Activated CD4-positive, alpha-beta T cell treated with anti-CD3 and anti-CD28 coated beads for 24 hours (primary cell): Measurements from ENCODE around the gene LRRC43.

Source experiments
- DNase-seq, 2 donors: peaks; one replicate each; pipeline ENCODE4 v3.0.0-alpha.2; 2020; ENCODE audit warnings: low read depth in 2 of 2

Gene LRRC43, protein sequence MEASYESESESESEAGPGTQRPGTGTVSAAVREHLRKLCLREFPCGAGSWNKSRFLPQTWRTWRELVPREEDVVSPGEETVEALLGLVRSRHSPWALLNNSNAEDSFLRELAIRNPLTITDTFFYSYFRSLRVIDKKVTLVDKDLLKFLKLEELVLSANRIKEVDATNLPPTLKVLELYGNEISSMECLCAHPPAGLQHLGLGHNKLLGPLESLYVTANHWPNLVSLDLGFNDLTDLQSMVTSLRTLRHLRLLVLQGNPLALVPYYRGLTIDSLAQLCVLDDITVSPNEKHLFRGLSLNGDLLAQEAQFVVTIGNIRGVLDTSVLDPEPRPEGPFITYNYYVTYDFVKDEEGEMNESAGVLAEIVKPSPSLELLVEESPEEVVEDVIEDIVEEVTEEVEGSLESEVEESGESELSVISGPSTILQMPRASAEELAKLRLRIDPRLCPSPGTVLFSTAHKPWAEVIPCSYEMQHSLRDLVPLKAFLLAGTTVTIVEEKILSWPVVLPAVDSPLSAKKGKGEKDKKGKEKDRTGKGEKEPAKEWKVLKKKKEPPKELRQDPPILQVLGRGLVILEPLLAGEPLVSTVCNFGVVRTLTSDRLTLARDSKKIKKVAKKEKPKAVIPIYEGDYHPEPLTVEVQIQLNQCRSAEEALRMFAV

DNA sequence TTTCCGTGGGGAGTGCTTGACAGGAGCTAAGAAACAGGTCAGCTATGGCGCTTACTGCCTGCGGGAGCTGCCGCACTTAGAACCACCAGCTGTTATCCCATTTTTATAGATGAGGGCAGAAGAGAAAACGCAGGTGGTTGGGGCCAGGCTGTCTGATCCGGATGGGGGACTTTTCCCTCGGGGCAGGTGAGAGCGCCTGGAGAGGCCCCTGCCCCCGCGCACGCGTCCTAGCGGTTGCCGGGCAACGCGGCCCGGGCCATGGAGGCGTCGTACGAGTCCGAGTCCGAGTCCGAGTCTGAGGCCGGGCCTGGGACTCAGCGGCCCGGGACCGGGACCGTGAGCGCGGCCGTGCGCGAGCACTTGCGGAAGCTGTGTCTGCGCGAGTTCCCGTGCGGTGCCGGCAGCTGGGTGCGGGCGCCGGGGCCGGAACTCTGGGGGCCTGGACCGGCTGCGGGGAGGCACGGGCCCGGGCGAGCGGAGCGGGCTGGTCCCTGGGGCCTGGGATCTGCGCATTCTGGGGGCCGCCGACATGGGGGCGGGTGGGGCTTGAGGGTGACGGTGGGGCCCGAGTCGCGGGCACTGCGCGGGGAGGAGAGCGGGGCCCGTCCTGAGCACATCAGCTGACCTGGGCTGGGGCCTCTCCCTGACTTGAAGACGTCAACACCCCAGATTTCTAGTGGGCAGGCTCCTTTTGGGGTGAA is at the start of gene LRRC43:
LRRC43 (plus strand) TSS at position 237 of the 701 bp plus-strand sequence; CDS start at position 259, 22 bp downstream.
- DNase-seq, result no peak

DNA sequence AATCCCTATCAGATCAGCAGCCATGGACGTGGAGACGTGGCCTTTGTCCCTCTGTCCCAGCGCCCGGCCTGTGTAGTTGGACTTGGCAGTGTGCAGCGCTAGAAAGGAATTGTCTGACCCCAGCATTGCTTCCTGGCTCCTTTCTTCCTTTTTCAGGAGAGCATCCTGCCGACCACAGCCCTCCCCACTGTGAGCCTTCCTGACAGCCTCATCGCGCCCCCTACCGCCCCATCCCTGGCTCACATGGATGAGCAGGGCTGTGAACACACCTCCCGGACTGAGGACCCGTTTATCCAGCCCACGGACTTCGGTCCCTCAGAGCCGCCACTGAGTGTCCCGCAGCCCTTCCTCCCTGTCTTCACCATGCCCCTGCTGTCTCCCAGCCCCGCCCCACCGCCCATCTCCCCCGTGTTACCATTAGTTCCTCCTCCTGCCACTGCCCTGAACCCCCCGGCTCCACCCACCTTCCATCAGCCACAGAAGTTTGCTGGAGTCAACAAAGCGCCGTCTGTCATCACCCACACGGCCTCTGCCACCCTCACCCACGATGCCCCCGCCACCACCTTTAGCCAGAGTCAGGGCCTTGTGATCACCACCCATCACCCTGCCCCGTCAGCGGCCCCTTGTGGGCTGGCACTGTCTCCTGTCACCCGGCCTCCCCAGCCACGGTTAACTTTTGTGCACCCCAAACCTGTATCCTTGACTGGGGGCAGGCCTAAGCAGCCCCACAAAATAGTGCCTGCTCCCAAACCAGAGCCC is 49.6 kb upstream of the LRRC43 start:
- DNase-seq, result no peak

DNA sequence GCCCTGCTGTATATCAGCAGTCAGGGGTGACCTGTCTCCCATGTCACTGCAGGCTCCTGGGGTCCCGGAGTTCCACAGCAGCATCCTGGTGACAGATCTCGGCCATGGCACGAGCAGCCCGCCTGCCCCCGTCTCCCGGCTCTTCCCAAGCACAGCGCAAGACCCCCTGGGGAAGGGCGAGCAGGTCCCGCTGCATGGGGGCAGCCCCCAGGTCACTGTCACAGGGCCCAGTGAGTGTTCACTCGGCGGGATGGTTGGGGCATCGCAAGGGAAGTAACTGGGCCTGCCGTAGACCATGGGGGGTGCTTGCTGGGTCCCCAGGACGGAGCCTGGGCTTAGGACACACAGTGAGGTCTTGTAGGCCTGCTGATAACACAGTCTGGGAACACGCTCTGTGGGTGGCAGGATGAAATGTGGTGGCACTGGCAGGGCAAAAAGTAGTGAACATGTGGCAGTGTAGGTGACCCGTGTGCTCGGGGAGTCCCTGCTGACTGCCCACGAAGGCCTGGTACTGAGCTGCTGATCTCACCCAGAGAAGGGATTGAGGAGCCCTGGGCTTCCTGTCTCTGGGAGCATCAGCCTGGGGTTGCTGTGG is 47.4 kb upstream of the LRRC43 start:
- no peak for DNase-seq

DNA sequence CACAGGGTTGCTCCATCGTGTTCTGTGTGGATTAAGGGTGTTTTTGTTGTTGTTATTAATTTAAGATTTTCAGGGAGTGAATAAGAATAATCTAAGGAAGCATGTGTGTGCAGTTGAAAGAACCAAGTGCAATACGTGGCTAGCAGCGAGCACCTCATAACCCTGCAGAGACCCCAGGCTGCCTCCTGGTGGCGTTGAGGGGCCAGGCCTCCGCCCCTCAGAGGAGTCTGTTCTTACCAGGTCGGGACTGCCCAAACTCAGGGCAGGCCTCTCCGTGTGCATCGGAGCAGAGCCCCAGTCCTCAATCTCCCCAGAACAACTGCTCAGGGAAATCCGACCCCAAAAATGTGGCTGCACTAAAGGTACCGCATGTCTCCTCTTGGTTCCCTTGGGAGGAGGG is 45.7 kb upstream of the LRRC43 start:
- DNase-seq, result no peak

GRCh38 chr12:122137681-122138080 is 45.2 kb upstream of the LRRC43 start:
- no peak for DNase-seq

DNA sequence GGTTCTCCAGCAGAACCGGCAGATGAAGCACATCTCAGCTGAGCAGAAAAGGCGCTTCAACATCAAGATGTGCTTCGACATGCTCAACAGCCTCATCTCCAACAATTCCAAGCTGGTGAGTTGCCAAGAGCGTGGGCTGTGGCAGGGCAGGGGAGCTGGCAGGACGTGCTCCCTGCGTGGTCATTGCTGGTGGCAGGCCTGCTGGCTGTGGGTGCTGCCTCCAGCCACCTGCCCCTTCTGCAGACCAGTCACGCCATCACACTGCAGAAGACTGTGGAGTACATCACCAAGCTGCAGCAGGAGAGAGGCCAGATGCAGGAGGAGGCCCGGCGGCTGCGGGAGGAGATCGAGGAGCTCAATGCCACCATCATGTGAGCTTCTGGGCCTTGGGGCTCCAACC is 44.7 kb upstream of the LRRC43 start:
- no peak for DNase-seq

GRCh38 chr12:122138616-122139015 is 44.3 kb upstream of the LRRC43 start:
- no peak for DNase-seq

- DNase-seq, result no peak
These were observed 43.7 kb upstream of the LRRC43 start for GRCh38 chr12:122139266-122139665.

GRCh38 chr12:122139941-122140340 is 43.0 kb upstream of the LRRC43 start:
- DNase-seq, result no peak

DNA sequence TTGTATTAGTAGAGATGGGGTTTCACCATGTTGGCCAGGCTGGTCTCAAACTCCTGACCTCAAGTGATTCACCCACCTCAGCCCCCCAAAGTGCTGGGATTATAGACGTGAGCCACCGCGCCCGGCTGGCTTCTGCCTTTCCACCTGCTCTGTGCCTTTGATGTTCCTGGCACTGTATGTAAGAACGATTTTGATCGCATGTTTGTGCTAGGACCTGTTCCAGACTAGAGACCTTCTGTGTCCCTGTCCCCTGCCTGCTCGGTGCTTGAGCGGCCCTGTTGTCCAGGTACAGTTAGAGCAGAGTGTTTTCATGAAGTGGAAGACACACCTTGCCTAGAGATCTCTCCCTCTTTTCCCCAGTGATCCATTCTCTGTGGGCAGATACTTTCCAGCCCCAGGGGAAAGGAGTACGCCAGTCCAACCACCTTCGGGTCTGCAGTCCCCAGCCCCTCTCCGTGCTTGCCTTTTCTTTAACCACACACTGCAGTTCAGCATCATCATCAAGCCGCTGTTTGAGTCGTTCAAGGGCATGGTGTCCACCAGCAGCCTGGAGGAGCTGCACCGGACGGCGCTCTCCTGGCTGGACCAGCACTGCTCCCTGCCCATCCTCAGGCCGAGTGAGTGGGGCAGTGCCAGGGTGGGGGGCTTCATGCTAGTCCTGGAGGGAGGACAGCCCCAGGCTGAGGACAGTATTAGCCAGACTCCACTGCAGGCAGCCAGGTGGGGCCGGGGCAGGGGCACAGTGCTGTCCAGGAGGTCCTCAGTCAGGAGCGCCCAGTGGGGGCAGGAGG is 42.3 kb upstream of the LRRC43 start:
- DNase-seq, result no peak

DNA sequence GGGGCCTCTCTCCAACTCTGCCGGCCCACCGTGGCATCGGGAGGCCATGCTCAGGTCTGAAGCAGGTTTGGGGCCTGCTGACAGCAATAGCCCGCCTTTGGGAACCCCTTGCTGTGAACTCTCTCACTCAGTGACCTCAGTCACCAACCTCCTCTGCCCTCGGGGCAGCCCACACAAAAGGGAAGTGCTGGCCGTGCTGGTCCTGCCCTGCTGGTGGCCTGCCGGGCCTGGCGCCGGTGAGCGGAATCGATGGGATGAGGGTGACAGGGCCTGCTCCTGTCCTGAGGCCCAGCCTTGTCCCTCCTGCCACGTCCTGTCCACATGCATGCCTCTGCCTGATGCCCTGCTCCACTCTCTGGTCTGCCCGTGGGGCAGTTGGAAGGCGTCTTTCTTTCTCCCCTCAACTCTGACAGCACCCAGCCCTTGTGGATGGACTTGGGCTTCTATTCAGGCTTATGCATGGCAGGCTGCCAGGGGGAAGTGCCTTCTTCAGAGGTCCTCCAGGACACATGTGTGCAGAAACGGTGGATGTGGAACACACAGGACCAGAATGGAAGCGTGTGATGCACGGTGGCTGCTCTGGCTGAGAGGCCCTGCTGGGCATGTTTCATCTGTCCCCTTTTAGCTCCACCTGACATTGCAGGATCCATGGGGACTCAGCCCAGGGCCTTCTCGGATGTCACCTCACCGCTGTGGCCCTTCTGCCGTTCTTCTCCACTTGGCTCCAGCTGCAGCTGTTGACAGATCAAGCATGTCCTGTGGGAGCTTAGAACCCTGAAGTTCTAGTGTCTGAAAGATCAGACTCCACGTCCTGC is 40.8 kb upstream of the LRRC43 start:
- DNase-seq, result no peak

- DNase-seq, result no peak
These were observed 40.1 kb upstream of the LRRC43 start for GRCh38 chr12:122142857-122143256.

DNA sequence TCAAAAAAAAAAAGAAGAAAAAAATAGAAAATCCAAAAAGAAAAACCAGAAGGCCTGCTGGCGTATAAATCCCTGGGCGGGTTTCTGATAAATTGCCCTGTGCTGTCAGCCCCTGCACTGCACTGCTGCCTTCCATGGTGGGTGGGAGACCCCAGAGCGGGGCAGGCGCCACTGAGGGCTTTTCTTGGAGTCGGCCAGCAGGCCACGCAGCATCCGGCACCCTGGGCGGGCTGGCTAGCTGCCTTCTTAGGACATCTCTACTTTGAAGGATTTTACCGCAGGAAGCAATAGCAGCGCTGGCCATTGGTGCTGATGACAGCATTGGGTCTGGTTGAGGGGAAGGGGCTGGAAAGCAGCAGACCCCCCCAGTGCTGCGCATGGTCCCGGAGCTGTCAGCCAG is 38.0 kb upstream of the LRRC43 start:
- DNase-seq, result no peak

- DNase-seq, result no peak
These were observed 37.2 kb upstream of the LRRC43 start for GRCh38 chr12:122145505-122146330.

DNA sequence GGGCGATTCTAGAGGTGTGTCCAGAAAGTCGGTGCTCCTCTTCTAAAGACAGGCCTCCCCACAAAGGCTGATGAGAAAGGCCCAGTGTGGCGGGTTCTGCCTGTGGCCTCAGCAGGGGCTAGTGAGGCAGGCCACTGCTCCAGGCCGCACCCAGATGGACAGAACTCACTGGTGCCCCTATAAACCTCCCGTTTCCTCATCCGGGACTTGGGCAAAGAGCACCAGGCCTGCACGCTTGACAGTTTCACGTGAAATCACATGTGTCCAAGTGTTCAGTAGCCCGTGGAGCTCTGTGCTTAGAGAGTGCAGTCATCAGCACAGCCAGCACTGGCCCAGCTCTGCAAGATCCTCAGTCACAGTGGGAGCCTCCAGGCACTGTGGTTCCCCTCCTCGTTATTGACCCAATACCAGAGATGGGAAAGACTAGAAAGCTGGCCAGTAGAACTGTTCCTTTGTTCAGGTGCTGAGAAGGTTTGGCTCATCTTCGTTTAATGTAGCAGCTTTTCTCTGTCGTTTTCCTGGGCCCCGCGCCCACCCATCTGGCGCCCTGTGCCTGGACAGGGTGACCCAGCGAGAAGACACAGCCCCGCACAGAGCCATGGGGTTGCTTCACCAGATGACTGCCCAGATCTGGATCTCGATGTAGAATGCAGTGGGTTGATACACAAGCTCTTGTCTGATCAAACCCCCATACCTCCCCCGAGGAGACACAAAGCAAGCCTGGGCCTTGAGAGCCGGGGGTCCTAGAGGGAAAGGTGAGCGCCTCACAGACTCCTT is 35.2 kb upstream of the LRRC43 start:
- no peak for DNase-seq

GRCh38 chr12:122148657-122149056 is 34.3 kb upstream of the LRRC43 start:
- DNase-seq, result no peak

DNA sequence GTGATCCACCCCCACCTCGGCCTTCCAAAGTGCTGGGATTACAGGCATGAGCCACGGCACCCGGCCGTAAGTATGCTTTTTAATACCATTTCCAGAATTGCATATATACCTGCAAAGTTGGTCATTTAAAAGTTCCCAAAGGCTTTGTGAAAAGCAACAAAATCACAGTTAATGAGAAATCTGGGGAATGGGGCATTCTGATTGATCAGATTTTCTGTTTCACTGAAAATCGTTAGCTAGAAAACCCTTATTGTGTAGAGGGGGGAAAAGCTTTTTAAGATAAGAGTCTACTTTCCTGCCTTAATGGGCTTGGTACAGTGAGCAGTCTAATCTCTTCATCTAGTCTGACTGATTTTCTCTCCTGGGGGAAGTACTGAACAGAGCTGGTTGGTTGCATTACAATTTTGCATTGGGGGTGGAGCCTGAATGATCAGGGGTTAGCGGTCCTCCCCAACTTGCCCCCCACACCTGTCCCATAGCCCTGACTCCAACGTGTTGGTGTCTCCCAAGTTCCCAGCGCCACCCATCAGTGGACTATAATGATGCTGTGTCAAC is 32.7 kb upstream of the LRRC43 start:
- no peak for DNase-seq

- no peak for DNase-seq
These were observed 30.2 kb upstream of the LRRC43 start for GRCh38 chr12:122152754-122153153.
